Thoracic aorta (tissue), 2 donors: ENCODE measurements around the gene ATXN3L. TPM values are rescaled to one million over a fixed set of nuclear protein-coding genes. Genes with fewer than 3 reads are reported as not detected.

Source experiments
- ATAC-seq: fragments of 150-250 bp; one replicate; pipeline ENCODE4 v1.8.0; 2017; ENCODE audit warnings: low read depth; ENCODE audit not compliant: insufficient number of reproducible peaks, low FRiP score
- DNase-seq: peaks from one replicate; pipeline ENCODE4 v3.0.0-alpha.2; 2020; ENCODE audit warnings: low spot score
- H3K27ac ChIP-seq, 2 donors: fragments of 200-600 bp; sonication (generic); 1 replicate in 1 of 2; 2 replicates in 1 of 2; pipeline ENCODE4 v1.5.1; 2016; ENCODE audit warnings: mild to moderate bottlenecking in 2 of 2, moderate library complexity in 2 of 2
- H3K27me3 ChIP-seq: fragments of 200-600 bp; sonication (generic); replicated peaks from 2 replicates; pipeline ENCODE4 v1.6.0; 2016; ENCODE audit warnings: mild to moderate bottlenecking; ENCODE audit not compliant: insufficient read depth
- H3K36me3 ChIP-seq: fragments of 200-600 bp; sonication (generic); one replicate; pipeline ENCODE4 v1.5.1; 2016
- H3K4me1 ChIP-seq, 2 donors: fragments of 200-600 bp; sonication (generic); 1 replicate in 1 of 2; 2 replicates in 1 of 2; pipeline versions ENCODE4 v1.5.1 to v1.6.0; 2016; ENCODE audit warnings: low read depth in 2 of 2, mild to moderate bottlenecking in 1 of 2; ENCODE audit not compliant: control insufficient read depth in 1 of 2
- H3K4me3 ChIP-seq: fragments of 200-600 bp; sonication (generic); 2 replicates; pipeline ENCODE4 v1.5.1; 2016; ENCODE audit warnings: mild to moderate bottlenecking
- H3K9me3 ChIP-seq: fragments of 200-600 bp; sonication (generic); 2 replicates; pipeline ENCODE4 v1.5.1; 2016
- total RNA-seq, 2 donors: library from RNA; depleted of rRNA; stranded (reverse); fragments of >200 nt; gene quantifications; one replicate each; pipeline versions ENCODE4 v1.1.0 to v1.2.3, GENCODE V29; 2016
- TF ChIP-seq, protein P1 (sequence below): fragments of 200-600 bp; sonication (generic); IDR thresholded peaks from one replicate; pipeline ENCODE4 v1.5.1; 2019; ENCODE audit warnings: antibody characterized with exemption

ATXN3L gene
- total RNA-seq, 2 donors from 2014 or later, result not detected

DNA sequence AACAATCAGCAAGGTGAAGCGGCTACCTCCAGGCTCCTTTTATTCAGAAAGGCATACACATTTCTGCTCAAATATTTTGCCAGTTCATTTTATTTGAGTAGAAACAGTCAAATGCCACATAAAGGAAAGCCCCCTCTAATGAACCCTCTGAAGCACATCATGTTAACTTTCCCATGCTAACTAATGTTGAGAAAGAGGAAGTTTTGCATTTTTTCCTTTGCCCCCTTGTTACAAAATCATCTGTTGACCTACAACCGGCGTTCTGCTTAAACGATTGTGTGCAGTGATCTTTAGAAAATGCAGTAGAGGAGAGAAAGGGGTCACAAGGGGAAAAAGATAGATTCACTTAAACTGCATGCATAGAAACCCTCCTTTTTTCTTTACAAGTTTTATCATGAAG, 25.2 kb upstream of the ATXN3L start:
- H3K27me3 ChIP-seq, result no peaks in the 10 kb centered on the region

DNA sequence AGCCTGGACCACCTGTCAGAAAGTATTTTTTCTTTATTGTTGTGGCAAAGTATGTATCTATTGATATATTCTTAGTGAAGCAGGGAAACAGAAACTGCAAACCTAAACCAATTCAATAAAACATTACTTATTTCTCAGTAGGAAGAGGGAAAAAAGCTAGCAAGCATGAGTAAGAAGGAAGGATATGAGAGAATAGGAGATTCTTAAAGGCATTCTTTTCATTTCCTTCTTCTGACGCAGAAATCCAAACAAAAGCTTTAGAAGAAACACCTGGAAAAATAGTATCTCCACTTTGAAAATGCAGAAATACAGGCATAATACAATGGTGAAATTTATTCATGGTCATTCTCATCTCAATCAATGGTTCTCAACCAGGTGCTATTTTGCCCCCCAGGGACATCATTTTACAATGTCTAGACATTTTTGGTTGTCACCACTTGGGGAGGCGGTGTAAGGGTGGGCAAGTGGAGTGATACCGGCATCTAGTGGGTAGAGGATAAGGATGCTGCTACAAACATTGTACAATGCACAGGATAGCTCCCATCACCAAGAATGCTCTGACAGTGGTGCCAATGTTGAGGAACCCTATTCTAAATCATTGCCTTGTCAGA, 21.7 kb upstream of the ATXN3L start:
- DNase-seq (no peak), ATAC-seq (no peak)
- Histone ChIP-seq H3K4me3 (no peak overlapping the region), H3K4me1 (no peaks in the 10 kb centered on the region), H3K36me3 (no peaks in the 10 kb centered on the region), H3K27me3 (no peaks in the 10 kb centered on the region), H3K27ac (no peak overlapping the region), H3K9me3 (no peaks in the 10 kb centered on the region)
- TF ChIP-seq, protein P1, sequence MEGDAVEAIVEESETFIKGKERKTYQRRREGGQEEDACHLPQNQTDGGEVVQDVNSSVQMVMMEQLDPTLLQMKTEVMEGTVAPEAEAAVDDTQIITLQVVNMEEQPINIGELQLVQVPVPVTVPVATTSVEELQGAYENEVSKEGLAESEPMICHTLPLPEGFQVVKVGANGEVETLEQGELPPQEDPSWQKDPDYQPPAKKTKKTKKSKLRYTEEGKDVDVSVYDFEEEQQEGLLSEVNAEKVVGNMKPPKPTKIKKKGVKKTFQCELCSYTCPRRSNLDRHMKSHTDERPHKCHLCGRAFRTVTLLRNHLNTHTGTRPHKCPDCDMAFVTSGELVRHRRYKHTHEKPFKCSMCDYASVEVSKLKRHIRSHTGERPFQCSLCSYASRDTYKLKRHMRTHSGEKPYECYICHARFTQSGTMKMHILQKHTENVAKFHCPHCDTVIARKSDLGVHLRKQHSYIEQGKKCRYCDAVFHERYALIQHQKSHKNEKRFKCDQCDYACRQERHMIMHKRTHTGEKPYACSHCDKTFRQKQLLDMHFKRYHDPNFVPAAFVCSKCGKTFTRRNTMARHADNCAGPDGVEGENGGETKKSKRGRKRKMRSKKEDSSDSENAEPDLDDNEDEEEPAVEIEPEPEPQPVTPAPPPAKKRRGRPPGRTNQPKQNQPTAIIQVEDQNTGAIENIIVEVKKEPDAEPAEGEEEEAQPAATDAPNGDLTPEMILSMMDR, result no peak

More for the DNA sequence above, 25.2 kb upstream of the ATXN3L start:
- TF ChIP-seq, protein P1, result no peak
- H3K9me3 ChIP-seq, result no peaks in the 10 kb centered on the region
- no peak overlapping the region for H3K4me3 ChIP-seq
- DNase-seq, result no peak
- ATAC-seq, result no peak
- H3K4me1 ChIP-seq, result no peaks in the 10 kb centered on the region
- no peaks in the 10 kb centered on the region for H3K36me3 ChIP-seq
- no peak overlapping the region for H3K27ac ChIP-seq

DNA sequence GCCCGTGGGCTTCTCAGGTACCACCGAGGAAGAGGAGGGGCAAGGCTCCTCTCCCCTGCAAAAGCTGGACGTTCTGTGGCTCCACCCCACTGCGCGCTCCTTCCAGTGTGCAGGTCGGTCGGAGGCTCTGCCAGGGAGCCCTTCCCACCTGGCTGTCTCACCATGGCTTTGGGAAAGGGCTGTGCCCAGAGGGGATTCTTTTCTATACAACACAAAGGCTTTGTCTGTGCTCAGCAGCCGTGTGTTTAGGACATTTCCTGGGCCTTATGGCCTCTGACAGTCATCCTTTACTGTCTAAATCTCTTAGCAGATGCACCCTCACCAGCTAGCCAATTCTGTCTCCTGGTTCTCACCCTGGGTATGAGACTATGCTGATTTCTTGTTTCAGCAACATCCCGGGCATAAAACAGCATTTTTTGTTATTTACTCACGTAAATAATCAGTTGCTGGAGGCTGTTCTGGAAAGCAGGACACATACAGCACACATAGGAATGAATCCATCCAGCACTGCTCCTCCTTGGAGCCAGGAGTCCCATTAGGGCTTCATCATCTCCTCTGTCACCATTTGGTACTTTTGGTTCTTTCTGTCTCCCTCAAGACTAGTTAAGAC, 20.4 kb upstream of the ATXN3L start:
- H3K9me3 ChIP-seq, result no peaks in the 10 kb centered on the region
- no peaks in the 10 kb centered on the region for H3K27me3 ChIP-seq
- DNase-seq (no peak), ATAC-seq (no peak)
- H3K4me1 ChIP-seq, result no peaks in the 10 kb centered on the region
- no peak overlapping the region for H3K4me3 ChIP-seq
- no peak overlapping the region for H3K27ac ChIP-seq
- no peaks in the 10 kb centered on the region for H3K36me3 ChIP-seq
- TF ChIP-seq, protein P1, result no peak

DNA sequence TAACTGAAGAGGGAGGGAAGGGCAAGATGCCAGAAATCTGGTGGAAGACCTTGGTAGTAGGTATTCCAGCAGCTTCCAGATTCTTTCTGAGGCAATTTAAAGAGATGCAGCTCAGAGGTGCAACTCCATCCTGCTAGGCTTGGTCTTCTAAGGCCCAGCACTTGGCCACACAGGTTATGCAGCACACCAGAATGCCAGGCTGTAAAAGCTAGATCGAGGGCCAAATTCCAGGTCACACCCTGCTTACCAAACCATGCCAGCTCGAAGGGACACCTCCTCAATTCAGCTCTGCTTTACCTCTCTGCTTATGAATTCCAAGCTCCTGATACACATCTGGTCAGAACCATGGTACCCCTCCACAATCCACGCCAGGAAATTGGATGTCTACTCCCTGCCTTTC, 19.8 kb upstream of the ATXN3L start:
- H3K4me3 ChIP-seq, result no peak overlapping the region
- DNase-seq (no peak), ATAC-seq (no peak)
- TF ChIP-seq, protein P1, result no peak
- no peak overlapping the region for H3K27ac ChIP-seq
- H3K4me1 ChIP-seq, result no peaks in the 10 kb centered on the region
- no peaks in the 10 kb centered on the region for H3K36me3 ChIP-seq
- no peaks in the 10 kb centered on the region for H3K27me3 ChIP-seq
- H3K9me3 ChIP-seq, result no peaks in the 10 kb centered on the region

DNA sequence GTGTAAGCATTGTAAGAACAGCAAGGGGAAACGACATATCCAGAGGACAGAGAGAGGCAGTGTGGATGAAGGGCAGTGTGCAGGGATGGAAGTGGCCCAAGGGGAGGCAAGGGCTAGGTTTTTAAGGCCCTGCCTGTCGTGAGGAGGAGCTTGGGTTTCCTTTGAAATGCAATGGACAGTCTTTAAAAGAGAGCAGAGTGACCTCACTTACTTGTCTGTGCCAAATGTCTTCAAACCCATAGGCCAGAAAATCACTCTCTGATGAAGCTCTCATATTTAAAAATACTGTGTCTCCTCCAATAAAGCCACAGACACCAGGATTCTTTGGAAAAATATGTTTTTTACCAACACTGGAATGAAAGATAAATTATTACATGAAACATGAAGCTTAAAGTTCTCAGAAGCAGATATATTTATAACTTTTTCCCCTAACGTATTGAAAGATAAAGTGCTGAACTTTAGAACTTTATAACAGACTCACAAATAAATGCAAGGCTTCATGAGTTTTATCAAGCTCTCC, 19.2 kb upstream of the ATXN3L start:
- H3K4me3 ChIP-seq, result no peak overlapping the region
- ATAC-seq (no peak), DNase-seq (no peak)
- TF ChIP-seq, protein P1, result no peak
- H3K36me3 ChIP-seq, result no peaks in the 10 kb centered on the region
- H3K9me3 ChIP-seq, result no peaks in the 10 kb centered on the region
- no peaks in the 10 kb centered on the region for H3K4me1 ChIP-seq
- no peak overlapping the region for H3K27ac ChIP-seq
- no peaks in the 10 kb centered on the region for H3K27me3 ChIP-seq
